NCI-H2227 (cell line): Measurements from ENCODE around the gene KCNAB3.

Experiments
- DNase-seq: peaks from one replicate; lab custom pipeline; 2025; ENCODE audit not compliant: unreplicated experiment; lab: John Stamatoyannopoulos, UW

Gene KCNAB3

DNA sequence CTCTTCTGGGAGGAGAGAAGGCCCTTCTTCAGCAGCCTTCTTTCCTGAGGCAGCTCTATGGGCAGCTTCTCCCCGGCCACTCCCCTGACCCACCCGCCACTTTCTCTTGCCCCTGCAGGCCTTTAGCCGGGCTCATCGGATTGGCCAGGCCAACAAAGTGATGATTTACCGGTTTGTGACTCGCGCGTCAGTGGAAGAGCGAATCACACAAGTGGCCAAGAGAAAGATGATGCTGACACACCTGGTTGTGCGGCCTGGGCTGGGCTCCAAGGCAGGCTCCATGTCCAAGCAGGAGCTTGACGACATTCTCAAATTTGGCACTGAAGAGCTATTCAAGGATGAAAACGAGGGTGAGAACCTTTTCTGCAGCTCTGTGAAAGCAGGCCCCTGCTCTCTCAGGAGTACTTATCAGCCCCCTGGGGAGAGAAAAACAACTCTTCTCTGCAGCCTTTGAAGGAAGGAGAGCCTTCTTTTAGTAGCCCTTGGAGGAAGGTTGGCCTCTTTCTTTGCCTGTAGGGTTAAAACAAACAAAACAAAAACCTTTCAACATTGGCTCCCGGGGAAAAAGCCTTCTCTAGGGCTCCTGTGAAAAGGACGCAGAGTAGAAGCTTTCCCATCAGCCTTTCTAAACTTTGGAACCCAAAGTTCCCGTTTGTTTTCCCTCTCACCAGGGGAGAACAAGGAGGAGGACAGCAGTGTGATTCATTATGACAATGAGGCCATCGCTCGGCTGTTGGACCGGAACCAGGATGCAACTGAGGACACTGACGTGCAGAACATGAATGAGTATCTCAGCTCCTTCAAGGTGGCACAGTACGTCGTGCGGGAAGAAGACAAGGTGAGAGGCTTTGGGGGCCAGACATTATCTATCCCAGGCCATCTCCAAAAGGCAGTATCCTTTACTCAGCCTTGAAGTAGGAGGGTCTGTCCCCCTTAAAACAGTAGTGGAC lies 26.2 kb downstream of the KCNAB3 start:
- peak; percentile 49 for DNase-seq

- peak; percentile 56 for DNase-seq
Measured at GRCh38 chr17:7897773-7898172, 31.9 kb downstream of the KCNAB3 start.

DNA sequence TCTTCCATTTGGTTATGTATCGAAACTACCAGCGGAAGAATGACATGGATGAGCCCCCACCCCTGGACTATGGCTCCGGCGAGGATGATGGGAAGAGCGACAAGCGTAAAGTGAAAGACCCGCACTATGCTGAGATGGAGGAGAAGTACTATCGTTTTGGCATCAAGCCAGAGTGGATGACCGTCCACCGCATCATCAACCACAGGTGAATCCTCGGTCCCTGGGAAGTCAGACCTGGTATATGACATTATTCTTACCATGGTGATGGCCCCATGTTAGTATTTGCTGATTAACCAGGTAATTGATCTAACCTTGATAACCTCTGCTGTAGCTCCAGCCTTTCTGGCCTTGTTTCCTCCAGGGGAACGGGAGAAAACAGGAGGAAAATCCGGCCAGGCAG lies 32.6 kb downstream of the KCNAB3 start:
- DNase-seq = no peak

GRCh38 chr17:7894866-7895265 lies 34.8 kb downstream of the KCNAB3 start:
- DNase-seq = no peak

- no peak for DNase-seq
Measured at GRCh38 chr17:7894226-7894625, 35.4 kb downstream of the KCNAB3 start.

DNA sequence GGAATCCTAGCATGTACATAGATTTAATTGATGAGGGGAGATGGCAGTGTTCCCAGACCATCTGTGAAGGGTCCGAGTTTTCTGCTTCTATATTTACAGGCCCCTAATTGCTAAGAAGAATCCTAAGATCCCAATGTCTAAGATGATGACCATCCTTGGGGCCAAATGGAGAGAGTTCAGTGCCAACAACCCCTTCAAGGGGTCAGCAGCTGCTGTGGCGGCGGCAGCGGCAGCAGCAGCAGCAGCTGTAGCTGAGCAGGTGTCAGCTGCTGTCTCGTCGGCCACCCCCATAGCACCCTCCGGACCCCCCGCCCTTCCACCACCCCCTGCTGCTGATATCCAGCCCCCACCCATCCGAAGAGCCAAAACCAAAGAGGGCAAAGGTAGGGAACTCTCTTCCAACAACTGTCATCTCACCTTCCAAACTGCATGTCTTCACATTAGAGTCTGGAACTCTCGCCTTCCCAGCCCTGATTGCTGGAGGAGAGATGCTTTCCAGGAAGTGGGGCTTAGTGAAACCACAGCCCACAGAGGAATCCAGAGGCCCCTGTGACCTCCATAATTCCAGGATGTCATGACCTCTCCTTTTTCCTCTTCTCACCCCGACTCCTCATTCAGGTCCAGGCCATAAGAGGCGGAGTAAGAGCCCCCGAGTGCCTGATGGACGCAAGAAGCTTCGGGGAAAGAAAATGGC lies 36.3 kb downstream of the KCNAB3 start:
- no peak for DNase-seq

DNA sequence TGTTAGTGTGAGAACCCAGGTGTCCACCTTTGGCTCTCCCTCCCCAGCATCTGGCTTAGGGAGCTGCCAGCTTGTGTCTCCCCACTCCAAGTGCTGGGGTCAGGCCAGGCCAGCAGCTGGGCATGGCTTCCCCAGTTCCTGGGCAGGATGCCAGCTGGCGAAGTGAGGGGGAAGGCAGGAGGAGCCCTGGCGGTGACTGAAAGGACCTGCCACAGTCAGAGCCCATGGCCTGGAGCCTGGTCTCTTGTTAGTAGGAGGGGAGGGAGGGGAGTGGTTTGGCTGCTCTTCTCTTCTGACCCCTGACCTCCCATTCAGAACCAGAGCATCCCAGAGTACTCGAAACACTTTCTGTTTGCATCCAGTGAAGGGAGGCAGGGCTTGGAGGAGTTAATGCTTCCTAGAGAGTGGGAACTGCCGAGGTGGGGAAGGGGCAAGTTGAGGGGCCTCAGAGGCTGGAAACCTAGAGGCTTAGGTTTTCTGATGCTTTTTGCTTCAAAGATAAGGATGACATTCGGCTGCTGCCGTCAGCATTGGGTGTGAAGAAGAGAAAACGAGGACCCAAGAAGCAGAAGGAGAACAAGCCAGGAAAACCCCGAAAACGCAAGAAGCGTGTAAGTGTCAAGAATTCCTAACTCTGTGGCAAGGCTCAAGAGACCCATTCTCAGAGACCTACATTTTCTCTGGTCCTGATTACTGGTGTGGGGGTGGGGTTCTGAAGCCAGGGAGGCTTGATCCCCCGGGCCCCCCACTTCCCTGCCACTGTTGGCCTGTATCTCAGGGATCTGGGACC lies 40.3 kb downstream of the KCNAB3 start:
- DNase-seq = peak; percentile 92

- DNase-seq = peak; percentile 27
Measured at GRCh38 chr17:7888184-7888920, 41.3 kb downstream of the KCNAB3 start, which contains the start of gene CHD3. TSS of gene CHD3 (plus strand) at chr17:7888789. CDS start at chr17:7889001, 212 bp downstream.

DNA sequence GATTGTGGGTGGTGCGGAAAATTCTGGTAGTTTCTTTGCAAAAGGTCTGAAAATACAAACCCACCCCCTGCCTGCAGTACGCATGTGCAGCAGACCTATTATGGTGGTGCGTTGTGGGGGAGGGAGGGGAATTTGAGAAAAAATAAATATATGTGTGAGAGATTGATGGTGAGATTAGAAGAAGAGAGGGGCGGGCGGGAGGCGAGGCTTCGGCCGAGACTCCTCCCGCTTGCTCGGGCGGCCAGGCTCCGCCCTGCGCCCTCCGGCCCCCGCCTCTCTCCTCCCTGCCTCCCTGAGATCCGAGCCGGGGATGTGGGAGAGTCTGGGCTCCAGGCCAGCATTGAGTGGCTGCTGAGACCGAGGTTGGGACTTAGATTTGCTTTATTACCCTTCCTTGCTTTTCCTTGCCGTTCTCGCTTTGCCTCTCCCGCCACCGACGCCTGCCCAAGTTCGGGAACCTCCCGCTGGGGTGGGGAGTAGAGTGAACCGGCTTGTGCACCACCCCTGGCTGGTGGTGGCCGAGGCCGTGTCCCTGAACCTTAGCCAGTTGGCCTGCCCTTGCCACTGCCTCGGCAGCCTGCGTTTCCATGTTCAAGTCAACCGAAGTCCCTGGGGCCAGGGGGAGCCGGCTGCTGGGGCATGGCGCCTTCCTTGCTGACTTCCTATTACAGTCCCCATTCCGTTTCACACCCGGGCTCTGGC lies 42.0 kb downstream of the KCNAB3 start:
- DNase-seq = peak; percentile 92

DNA sequence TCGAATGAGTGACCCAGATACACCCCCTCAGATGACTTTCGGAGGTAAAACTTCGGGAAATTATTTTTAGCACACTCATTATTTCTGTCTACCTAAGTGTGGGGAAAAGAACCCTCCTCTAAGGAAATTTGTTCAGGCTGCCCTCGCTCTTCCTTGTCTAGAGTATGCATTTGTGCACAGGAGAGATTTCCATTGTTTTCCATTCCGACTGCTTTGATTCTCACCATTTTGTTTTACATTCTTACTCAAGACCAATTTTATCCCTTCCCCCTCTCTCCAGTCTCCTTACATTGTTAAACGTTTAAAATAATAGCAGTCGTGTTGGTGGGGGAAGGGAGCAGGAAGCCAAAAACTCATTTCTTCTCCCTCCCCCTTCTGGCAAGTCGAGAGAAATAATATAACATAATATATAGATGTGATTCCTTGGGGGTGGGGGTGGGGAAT lies 42.6 kb downstream of the KCNAB3 start:
- DNase-seq = no peak

DNA sequence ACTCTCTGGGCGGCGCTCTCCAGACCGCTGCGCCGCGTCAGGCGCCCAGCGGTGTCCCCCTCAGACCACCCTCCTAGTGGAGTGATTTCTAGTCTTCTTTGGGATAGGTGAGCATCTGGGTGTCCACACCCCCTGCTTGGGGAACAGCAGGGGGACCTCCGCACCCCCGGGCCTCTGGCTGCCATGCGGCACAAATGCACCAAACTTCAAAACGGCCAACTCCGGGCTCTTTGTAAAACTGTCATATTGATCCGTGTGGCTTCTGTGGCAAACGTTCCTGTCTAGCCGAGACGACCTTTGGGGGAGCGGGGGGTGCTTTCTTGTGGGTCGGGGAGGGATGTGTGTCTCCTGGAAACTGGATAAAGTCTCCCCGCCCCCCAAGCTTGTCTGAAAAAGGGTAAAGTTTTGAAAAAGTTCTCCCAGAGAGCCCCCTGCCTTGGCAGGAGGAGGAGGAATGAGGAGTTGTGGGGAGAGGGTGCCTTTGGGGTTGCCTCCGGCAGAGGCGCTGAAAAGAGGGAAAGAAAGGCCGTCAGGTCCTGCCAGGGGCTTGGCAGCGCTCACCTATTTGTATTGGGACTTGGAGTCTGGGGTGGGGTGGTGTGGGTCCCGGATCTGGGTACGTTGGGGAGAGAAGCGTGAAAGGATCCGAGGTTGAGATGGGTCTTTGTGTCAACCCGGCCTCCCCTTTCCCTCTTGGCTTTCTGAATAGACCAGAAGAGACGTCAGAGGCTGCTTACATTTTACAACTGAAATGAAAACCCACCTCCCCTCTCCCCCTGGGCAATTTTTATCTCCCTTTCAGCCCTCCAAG lies 43.2 kb downstream of the KCNAB3 start:
- DNase-seq = peak; percentile 53

- peak; percentile 55 for DNase-seq
Measured at GRCh38 chr17:7885367-7886226, 44.1 kb downstream of the KCNAB3 start.

- no peak for DNase-seq
Measured at GRCh38 chr17:7884581-7885366, 44.9 kb downstream of the KCNAB3 start.

DNA sequence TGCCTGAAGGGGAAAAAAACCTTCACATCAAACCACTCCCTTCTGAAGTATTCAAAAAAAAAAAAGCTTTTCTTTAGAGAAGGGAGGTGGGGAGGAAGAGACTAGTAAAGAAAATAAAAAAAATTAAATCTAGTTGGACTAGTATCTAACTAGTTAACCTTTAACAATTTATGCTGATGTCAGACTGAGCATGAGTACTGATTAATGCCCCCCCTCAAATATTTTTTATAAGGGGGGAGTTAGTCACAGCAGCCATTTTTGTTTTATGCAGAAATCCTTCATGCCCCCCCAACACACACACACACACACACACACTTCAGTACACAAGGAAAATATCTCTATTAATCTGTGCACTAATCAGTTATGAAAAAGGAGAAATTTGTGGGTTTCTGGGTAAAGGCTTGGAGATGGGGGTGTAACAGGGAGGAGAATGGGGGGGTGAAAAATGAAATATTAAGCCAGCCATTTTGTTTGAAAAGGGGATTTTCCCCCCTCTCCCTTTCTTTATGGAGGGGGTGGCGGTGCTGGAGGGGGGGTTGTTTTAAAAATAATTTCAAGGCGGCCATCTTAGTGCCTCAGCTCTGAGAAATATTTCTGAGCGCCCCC lies 45.8 kb downstream of the KCNAB3 start:
- DNase-seq = peak; percentile 58

DNA sequence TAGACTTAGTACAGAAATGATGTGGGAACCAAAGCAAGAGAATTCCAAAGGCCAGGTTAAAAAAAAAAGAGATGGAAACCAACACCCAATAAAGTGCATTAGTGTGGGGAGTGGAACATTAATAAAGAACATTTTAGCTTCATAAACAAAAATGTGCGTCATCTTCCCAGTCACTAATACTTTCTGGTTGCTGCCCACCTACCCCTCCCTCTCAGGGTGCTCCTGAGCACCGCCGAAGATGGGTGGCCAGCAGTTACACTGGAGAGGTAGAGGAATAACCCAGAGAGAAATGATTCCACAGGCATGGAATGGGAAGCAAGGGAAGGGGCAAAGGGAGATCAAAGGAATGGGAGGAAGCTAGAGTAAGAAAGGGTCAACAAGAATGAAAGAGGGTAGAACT lies 47.0 kb downstream of the KCNAB3 start:
- no peak for DNase-seq

- no peak for DNase-seq
Measured at GRCh38 chr17:7882068-7882467, 47.6 kb downstream of the KCNAB3 start.
